H1 (cell line): Measurements from ENCODE around the gene ZBTB42. TPM values are rescaled to one million over a fixed set of nuclear protein-coding genes. Genes with fewer than 3 reads are reported as not detected.

Experiments used
- CTCF ChIA-PET: fragments of 300-600 bp; sonication (Branson Sonifier 250); formaldehyde crosslinking; loops from one replicate; lab custom pipeline; 2021; ENCODE audit not compliant: partially characterized antibody; lab: Charles Lee
- POLR2A ChIA-PET: fragments of 300-600 bp; sonication (Branson Sonifier 250); formaldehyde crosslinking; loops from one replicate; lab custom pipeline; 2021; ENCODE audit warnings: inconsistent platforms; ENCODE audit not compliant: partially characterized antibody; lab: Charles Lee
- DNase-seq, 2 experiments: peaks; one replicate each; pipeline versions ENCODE4 v3.0.0 to v3.0.0-alpha.2; 2010 to 2022; ENCODE audit warnings: low spot score in 2 of 2, low read depth in 1 of 2, mixed read lengths in 1 of 2
- FAIRE-seq: peaks from 2 replicates; lab custom pipeline; 2011; peaks lifted over from hg19 to GRCh38; lab: Jason Lieb, UNC
- H2AFZ ChIP-seq: 2 replicates; pipeline ENCODE4 v1.8.1; 2012; ENCODE audit warnings: low read length, inconsistent platforms
- H2AK5ac ChIP-seq: 2 replicates; pipeline ENCODE4 v1.6.1; 2013; ENCODE audit warnings: low read depth, low read length
- H2BK120ac ChIP-seq: replicated peaks from 2 replicates; pipeline ENCODE3; 2013; ENCODE audit warnings: low read depth, low read length, inconsistent platforms
- H2BK12ac ChIP-seq: 2 replicates; pipeline ENCODE4 v1.6.1; 2013; ENCODE audit warnings: low read depth, low read length
- H2BK15ac ChIP-seq: 2 replicates; pipeline ENCODE4 v1.6.1; 2013; ENCODE audit warnings: low read length
- H2BK20ac ChIP-seq: 2 replicates; pipeline ENCODE4 v1.6.1; 2013; ENCODE audit warnings: low read length
- H2BK5ac ChIP-seq: 2 replicates; pipeline ENCODE4 v1.6.1; 2013; ENCODE audit warnings: low read depth, low read length
- H3K14ac ChIP-seq: 2 replicates; pipeline ENCODE4 v1.6.1; 2013; ENCODE audit warnings: inconsistent platforms; ENCODE audit not compliant: insufficient read length
- H3K18ac ChIP-seq: 2 replicates; pipeline ENCODE4 v1.6.1; 2013; ENCODE audit warnings: low read length; ENCODE audit errors: extremely low read depth
- H3K23ac ChIP-seq: 2 replicates; pipeline ENCODE4 v1.6.1; 2013; ENCODE audit warnings: inconsistent platforms; ENCODE audit not compliant: insufficient read length
- H3K23me2 ChIP-seq: 2 replicates; pipeline ENCODE4 v1.6.1; 2013; ENCODE audit warnings: low read depth, low read length
- H3K27ac ChIP-seq: 2 replicates; pipeline ENCODE4 v1.6.1; 2011; ENCODE audit warnings: low read depth, low read length, inconsistent platforms
- H3K27me3 ChIP-seq, 4 experiments: replicated peaks in 1 of 4; 1 replicate in 1 of 4; 2 replicates in 3 of 4; pipeline versions ENCODE4 v1.6.1 to v1.8.1; 2011 to 2013; ENCODE audit warnings: low read length in 3 of 4, mild to moderate bottlenecking in 3 of 4, inconsistent platforms in 2 of 4, mixed read lengths in 2 of 4, moderate library complexity in 1 of 4; ENCODE audit not compliant: control insufficient read depth in 3 of 4, insufficient read depth in 3 of 4; ENCODE audit errors: extremely low read depth in 1 of 4
- H3K36me3 ChIP-seq, 4 experiments: 2 replicates each; pipeline versions ENCODE4 v1.6.1 to v1.8.1; 2011 to 2013; ENCODE audit warnings: mild to moderate bottlenecking in 4 of 4, low read length in 3 of 4, moderate library complexity in 2 of 4, control low read depth in 1 of 4, inconsistent platforms in 1 of 4; ENCODE audit not compliant: insufficient read depth in 4 of 4, control insufficient read depth in 2 of 4
- H3K4ac ChIP-seq: replicated peaks from 2 replicates; pipeline ENCODE3; 2013; ENCODE audit warnings: low read length, low read depth, mixed read lengths, inconsistent platforms; ENCODE audit not compliant: insufficient read length
- H3K4me1 ChIP-seq, 4 experiments: replicated peaks in 1 of 4; 1 replicate in 1 of 4; 2 replicates in 3 of 4; pipeline versions ENCODE4 v1.6.1 to v1.8.1; 2011 to 2013; ENCODE audit warnings: low read length in 3 of 4, inconsistent platforms in 2 of 4, mixed read lengths in 1 of 4; ENCODE audit not compliant: insufficient read depth in 4 of 4, control insufficient read depth in 3 of 4
- H3K4me2 ChIP-seq, 2 experiments: 2 replicates each; pipeline versions ENCODE4 v1.6.1 to v1.8.1; 2011 to 2013; ENCODE audit warnings: low read depth in 2 of 2, low read length in 2 of 2, control low read depth in 1 of 2, inconsistent platforms in 1 of 2, mild to moderate bottlenecking in 1 of 2; ENCODE audit not compliant: insufficient read depth in 1 of 2
- H3K4me3 ChIP-seq, 4 experiments: fragments of 200-600, 300-600 bp in 1 of 4; sonication (generic), shearing (Covaris generic), sonication (Bioruptor Twin) in 1 of 4; 2 replicates each; pipeline versions ENCODE4 v1.5.1 to v1.8.1; 2011 to 2016; ENCODE audit warnings: low read length in 4 of 4, low read depth in 3 of 4, control low read depth in 2 of 4, inconsistent platforms in 2 of 4, mild to moderate bottlenecking in 2 of 4, mixed read lengths in 1 of 4, moderate library complexity in 1 of 4; ENCODE audit not compliant: insufficient read depth in 2 of 4; ENCODE audit errors: extremely low read depth in 1 of 4
- H3K56ac ChIP-seq: replicated peaks from 2 replicates; pipeline ENCODE3; 2013; ENCODE audit warnings: low read depth, mild to moderate bottlenecking, mixed read lengths, low read length, inconsistent platforms; ENCODE audit not compliant: insufficient read length
- H3K79me1 ChIP-seq: 2 replicates; pipeline ENCODE4 v1.6.1; 2013; ENCODE audit warnings: low read depth, low read length, control low read depth
- H3K79me2 ChIP-seq, 2 experiments: 2 replicates each; pipeline versions ENCODE4 v1.6.1 to v1.8.1; 2012 to 2013; ENCODE audit warnings: low read length in 2 of 2, mild to moderate bottlenecking in 2 of 2, inconsistent platforms in 1 of 2; ENCODE audit not compliant: insufficient read depth in 2 of 2, control insufficient read depth in 1 of 2
- H3K9ac ChIP-seq, 4 experiments: replicated peaks in 1 of 4; 1 replicate in 1 of 4; 2 replicates in 3 of 4; pipeline versions ENCODE4 v1.6.1 to v1.8.1; 2011 to 2013; ENCODE audit warnings: low read depth in 3 of 4, low read length in 3 of 4, control low read depth in 2 of 4, mild to moderate bottlenecking in 2 of 4, moderate library complexity in 2 of 4, inconsistent platforms in 1 of 4; ENCODE audit errors: extremely low read depth in 1 of 4
- H3K9me3 ChIP-seq, 2 experiments: 2 replicates each; pipeline versions ENCODE4 v1.6.1 to v1.8.1; 2012 to 2013; ENCODE audit warnings: mild to moderate bottlenecking in 2 of 2, moderate library complexity in 2 of 2, control low read depth in 1 of 2, inconsistent platforms in 1 of 2, low read depth in 1 of 2, low read length in 1 of 2, mixed read lengths in 1 of 2; ENCODE audit not compliant: insufficient read depth in 2 of 2
- H4K20me1 ChIP-seq, 2 experiments: replicated peaks in 1 of 2; 2 replicates each; pipeline versions ENCODE3 to v1.8.1; 2011 to 2013; ENCODE audit warnings: inconsistent platforms in 2 of 2, low read length in 2 of 2, mild to moderate bottlenecking in 1 of 2; ENCODE audit not compliant: insufficient read depth in 2 of 2, control insufficient read depth in 1 of 2
- H4K5ac ChIP-seq: 2 replicates; pipeline ENCODE4 v1.6.1; 2013; ENCODE audit warnings: low read length, low read depth, mixed read lengths, inconsistent platforms; ENCODE audit not compliant: insufficient read length
- H4K8ac ChIP-seq: 2 replicates; pipeline ENCODE4 v1.8.0; 2013; ENCODE audit warnings: mild to moderate bottlenecking, moderate library complexity, low read length, inconsistent platforms; ENCODE audit not compliant: insufficient read depth; ENCODE audit errors: extremely low read depth
- H4K91ac ChIP-seq: replicated peaks from 2 replicates; pipeline ENCODE3; 2013; ENCODE audit warnings: low read length, mixed read lengths, inconsistent platforms; ENCODE audit not compliant: insufficient read length
- ASH2L ChIP-seq: fragments of 200-600, 300-600 bp; sonication (generic); IDR thresholded peaks from one replicate; pipeline ENCODE4 v1.7.1; 2017; ENCODE audit warnings: low read length
- BACH1 ChIP-seq: IDR thresholded peaks from 2 replicates; pipeline ENCODE4 v1.6.1; 2012; ENCODE audit warnings: low read length, improper control_type of control experiment
- EP300 ChIP-seq, 2 experiments: IDR thresholded peaks; 1 replicate in 1 of 2; 2 replicates in 1 of 2; pipeline ENCODE4 v1.6.1; 2011 to 2012; ENCODE audit warnings: low read depth in 2 of 2, low read length in 2 of 2, mild to moderate bottlenecking in 2 of 2, borderline replicate concordance in 1 of 2, inconsistent platforms in 1 of 2, moderate library complexity in 1 of 2
- PHF8 ChIP-seq: fragments of 200-600 bp; sonication (generic); conservative IDR thresholded peaks from 2 replicates; pipeline ENCODE4 v1.7.1; 2012; ENCODE audit warnings: low read depth, mild to moderate bottlenecking, inconsistent platforms, low read length, moderate library complexity
- RNF2 ChIP-seq: fragments of 200-900, 300-1000 bp; sonication (generic); IDR thresholded peaks from 2 replicates; pipeline ENCODE4 v1.7.1; 2016; ENCODE audit warnings: borderline replicate concordance, low read depth, mild to moderate bottlenecking, antibody characterized with exemption, low read length; ENCODE audit not compliant: poor library complexity, severe bottlenecking; ENCODE audit errors: missing control alignments
- SP2 ChIP-seq: IDR thresholded peaks from 2 replicates; pipeline ENCODE4 v1.6.1; 2012; ENCODE audit warnings: mild to moderate bottlenecking, low read length, inconsistent platforms
- WGBS, 2 experiments: shearing (Covaris generic) in 1 of 2; methylation state at CpG; one replicate each; pipeline versions ENCODE4 v1.1.6 to v1.1.7; 2013 to 2015; ENCODE audit warnings: low lambda C conversion rate in 2 of 2, mixed read lengths in 2 of 2, inconsistent platforms in 1 of 2, low coverage in 1 of 2, missing lambda C conversion rate in 1 of 2; ENCODE audit not compliant: insufficient replicate concordance in 2 of 2, insufficient coverage in 1 of 2, insufficient read length in 1 of 2; ENCODE audit errors: extremely low coverage in 1 of 2, missing lambda C conversion rate in 1 of 2; 5-methylcytosine and 5-hydroxymethylcytosine counted together
- polyA plus RNA-seq, 7 experiments: library from polyadenylated mRNA; depleted of rRNA in 3 of 7; stranded (reverse) in 5 of 7; unstranded in 2 of 7; fragments of >200 nt in 5 of 7; fragments of 200-250 nt in 2 of 7; gene quantifications; 1 replicate in 5 of 7; 2 replicates in 1 of 7; 4 replicates in 1 of 7; pipeline versions ENCODE4 v1.2.1 to v1.2.3, GENCODE V29; 2011 to 2013; ENCODE audit warnings: missing spikeins in 2 of 7, mixed read lengths in 2 of 7
- total RNA-seq: library from RNA; stranded (reverse); fragmentation: NEBNext Ultra II Directional; extraction: Animal tissue kit (Norgen Biotek cat#: 25700); gene quantifications from 2 replicates; pipeline ENCODE4 v1.2.1, GENCODE V29; 2021
- TF ChIP-seq, protein P1 (sequence below): IDR thresholded peaks from 2 replicates; pipeline ENCODE4 v1.6.1; 2011; ENCODE audit warnings: low read length, improper control_type of control experiment
- TF ChIP-seq, protein P2 (sequence below): IDR thresholded peaks from 2 replicates; pipeline ENCODE4 v1.6.1; 2011; ENCODE audit warnings: low read depth, mild to moderate bottlenecking, low read length; ENCODE audit not compliant: insufficient read depth

Gene ZBTB42
- total and polyA plus RNA-seq, 2 of the 8 experiments (the other 6 are each of a cell fraction or from before 2014, with no cell fraction given) = 2.8 to 3.1 TPM

DNA sequence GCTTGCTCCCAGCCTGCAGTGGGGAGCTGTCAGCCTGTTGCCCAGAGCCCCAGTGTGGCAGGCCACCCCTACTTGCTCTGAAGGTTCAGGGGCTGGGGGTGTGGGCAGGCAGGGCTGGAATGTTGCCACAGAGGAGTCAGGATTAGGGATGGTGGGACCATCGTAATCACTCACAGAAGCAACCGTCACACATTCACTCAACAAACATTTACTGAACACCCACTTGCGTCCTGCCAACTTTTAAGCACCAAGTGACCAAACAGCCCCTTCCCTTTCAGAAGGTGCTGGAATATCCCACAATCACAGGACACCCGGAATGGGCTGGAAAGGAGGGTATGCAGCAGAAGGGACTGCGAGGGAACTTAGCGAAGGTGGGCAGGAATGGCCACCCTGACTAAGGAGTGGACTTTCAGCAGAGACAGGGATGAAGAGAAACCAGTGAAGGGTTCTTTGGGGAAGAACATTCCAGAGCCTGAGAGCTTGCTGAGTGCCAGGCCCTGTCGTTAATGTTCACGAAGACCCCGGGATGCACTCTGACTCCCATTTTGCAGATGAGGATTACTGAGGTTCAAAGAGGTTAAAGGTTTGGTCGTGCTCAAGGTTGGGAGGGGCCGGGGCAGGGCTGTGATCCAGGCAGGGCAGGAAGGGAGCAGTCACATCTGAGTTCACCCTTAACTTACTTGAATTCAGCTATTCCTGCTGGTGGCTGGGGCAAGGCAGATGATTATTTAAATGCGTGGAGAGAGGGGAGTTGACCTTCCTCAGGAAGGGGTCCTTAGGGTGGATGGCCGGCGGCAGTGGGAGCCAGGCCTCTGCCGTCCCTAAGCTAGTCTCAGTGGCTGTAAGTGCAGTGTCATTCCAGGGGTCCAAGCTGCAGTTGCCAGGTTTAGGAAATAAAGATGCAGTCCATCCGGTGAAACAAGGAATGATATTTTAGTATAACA lies 2.3 kb upstream of the ZBTB42 start:
- FAIRE-seq = no peak
- H2BK12ac ChIP-seq = no peak overlapping the region
- TF ChIP-seq, protein P1, sequence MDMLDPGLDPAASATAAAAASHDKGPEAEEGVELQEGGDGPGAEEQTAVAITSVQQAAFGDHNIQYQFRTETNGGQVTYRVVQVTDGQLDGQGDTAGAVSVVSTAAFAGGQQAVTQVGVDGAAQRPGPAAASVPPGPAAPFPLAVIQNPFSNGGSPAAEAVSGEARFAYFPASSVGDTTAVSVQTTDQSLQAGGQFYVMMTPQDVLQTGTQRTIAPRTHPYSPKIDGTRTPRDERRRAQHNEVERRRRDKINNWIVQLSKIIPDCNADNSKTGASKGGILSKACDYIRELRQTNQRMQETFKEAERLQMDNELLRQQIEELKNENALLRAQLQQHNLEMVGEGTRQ = no peak
- TF ChIP-seq SP2 (no peak), BACH1 (no peak), ASH2L (no peak), PHF8 (no peak), EP300 (IDR thresholded peaks at IDR 0.05; ENCODE audit: borderline replicate concordance in 1 of 2, low read depth in 2 of 2, low read length in 2 of 2) (no peak), RNF2 (no peak)
- TF ChIP-seq, protein P2, sequence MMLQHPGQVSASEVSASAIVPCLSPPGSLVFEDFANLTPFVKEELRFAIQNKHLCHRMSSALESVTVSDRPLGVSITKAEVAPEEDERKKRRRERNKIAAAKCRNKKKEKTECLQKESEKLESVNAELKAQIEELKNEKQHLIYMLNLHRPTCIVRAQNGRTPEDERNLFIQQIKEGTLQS = no peak

More for the DNA sequence above, 2.3 kb upstream of the ZBTB42 start:
- no peak overlapping the region for H4K91ac ChIP-seq
- H3K4me1 ChIP-seq = peaks cover 4 to 42% (median 34%) of the 10 kb centered on the region in 4 experiments
- no peak overlapping the region for H3K27ac ChIP-seq
- peak overlapping the region; percentile 18; the same call in 1 of the 2 replicates for H2BK20ac ChIP-seq
- H4K8ac ChIP-seq = peak overlapping the region; percentile 57; the same call in 1 of the 2 replicates
- peaks cover 20 to 77% (median 61%) of the 10 kb centered on the region in 4 experiments for H3K27me3 ChIP-seq
- H3K36me3 ChIP-seq = no peaks in the 10 kb centered on the region
- H3K23me2 ChIP-seq = peaks cover 24% of the 10 kb centered on the region
- ChIA-PET POLR2A (interaction anchor here (0.9 to 2.3 kb wide), 5 partner anchors 28 to 121 kb away, joined by 3 to 7 read pairs (median 4); partner anchors contain the start of gene SIVA1), CTCF (interaction anchor here (0.8 to 11.1 kb wide), 7 partner anchors 20 to 75 kb away, joined by 3 to 110 read pairs (median 7); no protein-coding TSS in a partner anchor)
- 74% methylated on average over 16 of the region's 16 CpGs; no CpG with 5 or more reads in 1 of the 2 experiments for WGBS, 2 experiments
- H3K4me2 ChIP-seq = peak overlapping the region; percentile 90 to 92; a peak in 2 of 4 replicates
- 0 out of 2 replicates have a peak, but pooled peaks cover 2% of the 10 kb centered on the region for H3K79me1 ChIP-seq
- H3K9me3 ChIP-seq = no peaks in the 10 kb centered on the region
- H3K4me3 ChIP-seq = no peak overlapping the region
- no peak for DNase-seq
- H3K23ac ChIP-seq = no peak overlapping the region
- no peak overlapping the region for H2BK120ac ChIP-seq
- H3K4ac ChIP-seq = no peak overlapping the region
- H3K9ac ChIP-seq = no peak overlapping the region; a peak in 1 of 7 replicates
- no peak overlapping the region for H2BK5ac ChIP-seq
- no peak overlapping the region for H2AFZ ChIP-seq
- H2BK15ac ChIP-seq = 0 out of 2 replicates have a peak overlapping the region, but pooled peaks have one; percentile 72
- no peak overlapping the region for H4K5ac ChIP-seq
- H4K20me1 ChIP-seq = peaks cover 7 to 17% of the 10 kb centered on the region in 2 experiments
- no peak overlapping the region for H3K14ac ChIP-seq
- no peak overlapping the region for H2AK5ac ChIP-seq
- peaks cover 0 to under 1% of the 10 kb centered on the region in 2 experiments; a peak in 1 of 4 replicates for H3K79me2 ChIP-seq
- 0 out of 2 replicates have a peak overlapping the region, but pooled peaks have one; percentile 48 for H3K18ac ChIP-seq
- no peak overlapping the region for H3K56ac ChIP-seq
